Left cardiac atrium (tissue), 4 donors: ENCODE measurements around the gene SLC43A3. TPM values are rescaled to one million over a fixed set of nuclear protein-coding genes. Genes with fewer than 3 reads are reported as not detected.
"Not testable (repeated sequence)": the region's sequence is repeated elsewhere in the genome, so short reads cannot be mapped to it uniquely, and the experiment has no call there.

Source experiments
- ATAC-seq, 2 donors: fragments of 200-7000 bp; cut with Tn5 transposase; one replicate each; pipeline ENCODE4 v1.9.1; 2020; ENCODE audit warnings: mild to moderate bottlenecking in 2 of 2, moderate library complexity in 2 of 2
- DNase-seq: peaks from one replicate; pipeline ENCODE4 v3.0.0-alpha.2; 2020
- intact Hi-C, 2 donors: fragments of 100-400 bp; cut with DNase I; formaldehyde crosslinking; loops; one replicate each; pipeline versions ENCODE4 v1.14.1 to v1.15.1; 2022 to 2023
- total RNA-seq, 2 donors: library from RNA; stranded (reverse); fragmentation: NEBNext Ultra II Directional; extraction: Animal tissue kit (Norgen Biotek cat#: 25700); gene quantifications; one replicate each; pipeline ENCODE4 v1.2.1, GENCODE V29; 2021
- donor health status: DM: no; HTN: yes; CAD: no.
- donor health status: DM: no; HTN: yes; CAD: no; lungs with severe emphysema.
- donor health status: DM: yes; HTN: yes; CAD: no.
- donor health status: Dilated cardiomyopathy.

SLC43A3 gene
- total RNA-seq, 2 donors from 2014 or later = 39.3 to 46.7 TPM

GRCh38 chr11:57370251-57370650, 56.7 kb downstream of the SLC43A3 start:
- ATAC-seq (no peak), DNase-seq (no peak)
- intact Hi-C loops = no loop called here

- intact Hi-C loops = no loop called here
- no peak for DNase-seq
- no peak for ATAC-seq
Observed at GRCh38 chr11:57368845-57369232, 58.1 kb downstream of the SLC43A3 start.

GRCh38 chr11:57368106-57368844, 58.6 kb downstream of the SLC43A3 start:
- intact Hi-C loops = no loop called here
- DNase-seq = peak; percentile 36
- peak; percentile 35 to 75 for ATAC-seq

GRCh38 chr11:57364851-57365660, 61.9 kb downstream of the SLC43A3 start:
- intact Hi-C loops = no loop called here
- no peak for DNase-seq
- ATAC-seq = no peak

GRCh38 chr11:57363131-57364080, 63.5 kb downstream of the SLC43A3 start:
- intact Hi-C loops = no loop called here
- ATAC-seq = no peak
- DNase-seq = no peak

GRCh38 chr11:57361926-57362325, 65.0 kb downstream of the SLC43A3 start:
- intact Hi-C loops = no loop called here
- ATAC-seq (no peak), DNase-seq (no peak)

GRCh38 chr11:57361420-57361819, 65.5 kb downstream of the SLC43A3 start:
- intact Hi-C loops, ATAC-seq, DNase-seq: not testable (repeated sequence)

GRCh38 chr11:57360991-57361390, 65.9 kb downstream of the SLC43A3 start:
- intact Hi-C loops = no loop called here
- ATAC-seq (no peak), DNase-seq (no peak)

- ATAC-seq (no peak), DNase-seq (no peak)
- intact Hi-C loops = no loop called here
Observed at GRCh38 chr11:57359896-57360690, 66.8 kb downstream of the SLC43A3 start.

GRCh38 chr11:57359396-57359795, 67.5 kb downstream of the SLC43A3 start:
- DNase-seq (no peak), ATAC-seq (no peak)
- intact Hi-C loops = no loop called here

GRCh38 chr11:57358991-57359390, 67.9 kb downstream of the SLC43A3 start:
- DNase-seq (no peak), ATAC-seq (no peak)
- intact Hi-C loops = no loop called here

GRCh38 chr11:57358543-57358961, 68.4 kb downstream of the SLC43A3 start:
- intact Hi-C loops = no loop called here
- ATAC-seq (peak; percentile 58 to 79), DNase-seq (no peak)

- ATAC-seq = peak in 1 of 2 donors; percentile 12
- intact Hi-C loops = no loop called here
Observed at GRCh38 chr11:57357856-57358255, 69.1 kb downstream of the SLC43A3 start.

GRCh38 chr11:57357310-57357709, 69.6 kb downstream of the SLC43A3 start:
- ATAC-seq (no peak), DNase-seq (no peak)
- intact Hi-C loops = no loop called here

More at GRCh38 chr11:57357856-57358255, 69.1 kb downstream of the SLC43A3 start:
- no peak for DNase-seq

Other genes with a start within 250 kb of the SLC43A3 start
- gene LRRC55, start 245.2 kb downstream of the SLC43A3 start, total RNA-seq = under 1 TPM in 1 of 2 donors, not detected in 1; 0.12 TPM
- 10 to 100 TPM; 20.2 to 21.6 TPM for gene APLNR, start 189.9 kb downstream of the SLC43A3 start, total RNA-seq
- 10 to 100 TPM; 73.6 to 82.6 TPM for gene TNKS1BP1, start 102.2 kb downstream of the SLC43A3 start, total RNA-seq
- 10 to 100 TPM; 34.7 to 45.5 TPM for gene SSRP1, start 91.2 kb downstream of the SLC43A3 start, total RNA-seq
- 1 to 10 TPM in 1 of 2 donors, under 1 TPM in 1; 0.84 to 1.7 TPM for gene P2RX3, start 88.8 kb downstream of the SLC43A3 start, total RNA-seq
- not detected for gene PRG3, start 46.0 kb downstream of the SLC43A3 start, total RNA-seq
- gene PRG2, start 36.5 kb downstream of the SLC43A3 start, total RNA-seq = not detected
- 1 to 10 TPM; 1.9 to 2.4 TPM for gene RTN4RL2, start 33.4 kb upstream of the SLC43A3 start, total RNA-seq
- gene SLC43A1, start 88.6 kb upstream of the SLC43A3 start, total RNA-seq = 1 to 10 TPM; 5.8 to 7.2 TPM
- gene TIMM10, start 103.6 kb upstream of the SLC43A3 start, total RNA-seq = 10 to 100 TPM; 58.0 to 58.9 TPM
- not detected for gene SMTNL1, start 110.5 kb upstream of the SLC43A3 start, total RNA-seq
- 10 to 100 TPM; 28.9 to 30.0 TPM for gene UBE2L6, start 140.6 kb upstream of the SLC43A3 start, total RNA-seq
- gene SERPING1, start 170.6 kb upstream of the SLC43A3 start, total RNA-seq = 100 to 1,000 TPM; 198 to 266 TPM
- gene YPEL4, start 222.8 kb upstream of the SLC43A3 start, total RNA-seq = 1 to 10 TPM in 1 of 2 donors, under 1 TPM in 1; 0.47 to 1.1 TPM
- gene CLP1, start 230.6 kb upstream of the SLC43A3 start, total RNA-seq = 1 to 10 TPM; 6.9 to 8.5 TPM
- gene ZDHHC5, start 241.0 kb upstream of the SLC43A3 start, total RNA-seq = 10 to 100 TPM; 51.3 to 60.7 TPM